CD14-positive monocyte (primary cell): ENCODE data around the gene HDAC4. TPM values are rescaled to one million over a fixed set of nuclear protein-coding genes. Genes with fewer than 3 reads are reported as not detected.
A peak's percentile ranks its signal among the peaks of the same experiment; 100 is the strongest.

Experiments
- DNase-seq, 3 donors: peaks; one replicate each; pipeline ENCODE4 v3.0.0-alpha.2; 2011 to 2022
- H2AFZ ChIP-seq: 2 replicates; pipeline ENCODE4 v1.6.0; 2012; ENCODE audit warnings: mild to moderate bottlenecking, low read depth, low read length, inconsistent platforms; ENCODE audit not compliant: insufficient read depth, poor library complexity, severe bottlenecking
- H3K27ac ChIP-seq, 2 donors: 1 replicate in 1 of 2; 2 replicates in 1 of 2; pipeline ENCODE4 v1.5.1; 2012 to 2013; ENCODE audit warnings: low read length in 2 of 2, control low read depth in 1 of 2, inconsistent platforms in 1 of 2, low read depth in 1 of 2, mild to moderate bottlenecking in 1 of 2
- H3K27me3 ChIP-seq, 2 donors: one replicate each; pipeline versions ENCODE4 v1.6.0 to v1.6.1; 2011 to 2013; ENCODE audit warnings: low read length in 2 of 2; ENCODE audit not compliant: control insufficient read depth in 2 of 2, insufficient read depth in 2 of 2
- H3K36me3 ChIP-seq, 2 donors: replicated peaks in 1 of 2; 1 replicate in 1 of 2; 2 replicates in 1 of 2; pipeline versions ENCODE4 v1.5.1 to v1.6.1; 2012 to 2013; ENCODE audit warnings: low read length in 2 of 2, control low read depth in 1 of 2, inconsistent platforms in 1 of 2, mild to moderate bottlenecking in 1 of 2; ENCODE audit not compliant: insufficient read depth in 2 of 2, control insufficient read depth in 1 of 2
- H3K4me1 ChIP-seq, 2 donors: 1 replicate in 1 of 2; 2 replicates in 1 of 2; pipeline versions ENCODE4 v1.5.1 to v1.6.1; 2012 to 2013; ENCODE audit warnings: low read length in 2 of 2, control low read depth in 1 of 2, inconsistent platforms in 1 of 2, mild to moderate bottlenecking in 1 of 2, moderate library complexity in 1 of 2; ENCODE audit not compliant: insufficient read depth in 2 of 2, control insufficient read depth in 1 of 2
- H3K4me2 ChIP-seq: replicated peaks from 2 replicates; pipeline ENCODE3; 2012; ENCODE audit warnings: low read length, moderate library complexity, mild to moderate bottlenecking; ENCODE audit not compliant: poor library complexity, severe bottlenecking; ENCODE audit errors: extremely low read depth
- H3K4me3 ChIP-seq, 3 experiments: fragments of 200-600 bp in 1 of 3; sonication (generic) in 1 of 3; replicated peaks in 1 of 3; 1 replicate in 2 of 3; 2 replicates in 1 of 3; pipeline ENCODE4 v1.5.1; 2011 to 2013; ENCODE audit warnings: low read length in 3 of 3, mild to moderate bottlenecking in 3 of 3, control low read depth in 2 of 3, low read depth in 2 of 3, inconsistent platforms in 1 of 3, moderate library complexity in 1 of 3
- H3K79me2 ChIP-seq: 2 replicates; pipeline ENCODE4 v1.6.0; 2012; ENCODE audit warnings: mild to moderate bottlenecking, control low read depth, inconsistent platforms, low read length, moderate library complexity; ENCODE audit not compliant: insufficient read depth
- H3K9ac ChIP-seq: 2 replicates; pipeline ENCODE4 v1.6.0; 2017; ENCODE audit warnings: low read length, mild to moderate bottlenecking; ENCODE audit not compliant: insufficient read depth, poor library complexity, severe bottlenecking
- H3K9me3 ChIP-seq, 2 donors: replicated peaks in 1 of 2; 1 replicate in 1 of 2; 2 replicates in 1 of 2; pipeline versions ENCODE4 v1.5.1 to v1.6.1; 2012 to 2013; ENCODE audit warnings: low read length in 2 of 2, control low read depth in 1 of 2; ENCODE audit not compliant: control insufficient read depth in 1 of 2, insufficient read depth in 1 of 2
- H4K20me1 ChIP-seq: 2 replicates; pipeline ENCODE4 v1.6.0; 2012; ENCODE audit warnings: mild to moderate bottlenecking, low read length, control low read depth, moderate library complexity; ENCODE audit not compliant: insufficient read depth
- H3K27ac Mint-ChIP-seq, 7 donors: one replicate each; pipeline ENCODE4 v1.8.0; 2020; ENCODE audit warnings: mild to moderate bottlenecking in 7 of 7, mixed read lengths in 7 of 7, moderate library complexity in 6 of 7, inconsistent platforms in 2 of 7
- H3K27me3 Mint-ChIP-seq, 3 donors: one replicate each; pipeline ENCODE4 v1.8.0; 2021 to 2022; ENCODE audit warnings: low read depth in 3 of 3, mild to moderate bottlenecking in 3 of 3, mixed read lengths in 3 of 3, moderate library complexity in 3 of 3, inconsistent platforms in 1 of 3
- H3K36me3 Mint-ChIP-seq, 2 donors: one replicate each; pipeline ENCODE4 v1.8.0; 2020; ENCODE audit warnings: mixed read lengths in 2 of 2, inconsistent platforms in 1 of 2, mild to moderate bottlenecking in 1 of 2
- H3K4me1 Mint-ChIP-seq: one replicate; pipeline ENCODE4 v1.8.0; 2020; ENCODE audit warnings: mild to moderate bottlenecking, mixed read lengths
- H3K4me3 Mint-ChIP-seq, 2 donors: one replicate each; pipeline ENCODE4 v1.8.0; 2020; ENCODE audit warnings: mild to moderate bottlenecking in 2 of 2, mixed read lengths in 2 of 2, moderate library complexity in 1 of 2
- H3K9me3 Mint-ChIP-seq, 7 donors: one replicate each; pipeline ENCODE4 v1.8.0; 2020 to 2022; ENCODE audit warnings: mixed read lengths in 7 of 7, mild to moderate bottlenecking in 6 of 7, moderate library complexity in 6 of 7, inconsistent platforms in 2 of 7
- CTCF ChIP-seq: fragments of 200-600 bp; IDR thresholded peaks from one replicate; pipeline ENCODE4 v1.8.0; 2022; ENCODE audit warnings: antibody characterized with exemption, mild to moderate bottlenecking
- WGBS: methylation state at CpG from one replicate; pipeline ENCODE4 v1.1.5; 2013; ENCODE audit warnings: missing lambda C conversion rate; ENCODE audit not compliant: insufficient coverage; 5-methylcytosine and 5-hydroxymethylcytosine counted together
- intact Hi-C, 2 donors: fragments of 100-400 bp; cut with micrococcal nuclease; formaldehyde crosslinking; loops; one replicate each; pipeline versions ENCODE4 v1.15.0 to v1.15.1; 2023
- polyA plus RNA-seq, 3 donors: library from polyadenylated mRNA; depleted of rRNA in 1 of 3; unstranded in 2 of 3; stranded (reverse) in 1 of 3; fragments of 300-500 nt in 2 of 3; fragments of >200 nt in 1 of 3; fragmentation: Illumina TruSeq in 2 of 3; gene quantifications; 1 replicate in 2 of 3; 2 replicates in 1 of 3; pipeline ENCODE4 v1.2.3, GENCODE V29; 2012 to 2021

HDAC4 gene
- polyA plus RNA-seq, 3 donors: 3.3 to 23.0 (median 4.5) TPM

GRCh38 chr2:239137165-239137897 lies 263.5 kb downstream of the HDAC4 start:
- H4K20me1 ChIP-seq: peaks cover 59% of the 10 kb centered on the region
- 94% methylated on average over 23 of the region's 26 CpGs for WGBS
- no peak overlapping the region for H2AFZ ChIP-seq
- no peak for TF ChIP-seq CTCF
- H3K79me2 ChIP-seq: peaks cover 13% of the 10 kb centered on the region
- Mint-ChIP-seq H3K27me3 (peaks cover 0 to 3% (median 0%) of the 10 kb centered on the region in 3 donors), H3K27ac (peak overlapping the region in 3 of 7 donors; percentile 25 to 56 (median 42)), H3K9me3 (peaks cover 0 to 3% (median 0%) of the 10 kb centered on the region in 7 donors), H3K4me3 (no peak overlapping the region), H3K4me1 (no peaks in the 10 kb centered on the region), H3K36me3 (peaks cover 94 to 99% of the 10 kb centered on the region in 2 donors)
- H3K9me3 ChIP-seq: no peaks in the 10 kb centered on the region
- no peaks in the 10 kb centered on the region for H3K27me3 ChIP-seq
- intact Hi-C loops: no loop called here
- H3K9ac ChIP-seq: no peak overlapping the region
- H3K4me2 ChIP-seq: no peak overlapping the region
- DNase-seq: no peak
- peaks cover 100% of the 10 kb centered on the region in 2 donors for H3K36me3 ChIP-seq
- H3K27ac ChIP-seq: no peak overlapping the region
- H3K4me1 ChIP-seq: no peaks in the 10 kb centered on the region
- no peak overlapping the region for H3K4me3 ChIP-seq

GRCh38 chr2:239136762-239137161 lies 264.1 kb downstream of the HDAC4 start:
- peaks cover 0 to 3% (median 0%) of the 10 kb centered on the region in 3 donors for H3K27me3 Mint-ChIP-seq

More at GRCh38 chr2:239136762-239137161, 264.1 kb downstream of the HDAC4 start:
- Histone ChIP-seq H3K27me3 (no peaks in the 10 kb centered on the region), H3K9me3 (no peaks in the 10 kb centered on the region), H3K36me3 (peaks cover 100% of the 10 kb centered on the region in 2 donors), H2AFZ (no peak overlapping the region), H3K79me2 (peaks cover 9% of the 10 kb centered on the region), H3K9ac (no peak overlapping the region), H3K4me1 (no peaks in the 10 kb centered on the region), H4K20me1 (peaks cover 64% of the 10 kb centered on the region), H3K27ac (no peak overlapping the region), H3K4me3 (no peak overlapping the region), H3K4me2 (no peak overlapping the region)
- intact Hi-C loops: no loop called here
- no peak for TF ChIP-seq CTCF
- Mint-ChIP-seq H3K27ac (peak overlapping the region in 1 of 7 donors; percentile 9), H3K4me3 (no peak overlapping the region), H3K36me3 (peaks cover 94 to 99% of the 10 kb centered on the region in 2 donors), H3K4me1 (no peaks in the 10 kb centered on the region), H3K9me3 (peaks cover 0 to 3% (median 0%) of the 10 kb centered on the region in 7 donors)
- no peak for DNase-seq
- 100% methylated on average over 1 of the region's 6 CpGs for WGBS
